Stimulated activated CD4-positive, alpha-beta T cell treated with anti-CD3 and anti-CD28 coated beads, Interleukin-4, amount 100 ng/mL, for 24 hours (primary cell): ENCODE data around the gene TTC9B.
A peak's percentile ranks its signal among the peaks of the same experiment; 100 is the strongest.
"Not testable (repeated sequence)": the region's sequence is repeated elsewhere in the genome, so short reads cannot be mapped to it uniquely, and the experiment has no call there.

Experiments
- DNase-seq: peaks from one replicate; pipeline ENCODE4 v3.0.0-alpha.2; 2020

Gene TTC9B

DNA sequence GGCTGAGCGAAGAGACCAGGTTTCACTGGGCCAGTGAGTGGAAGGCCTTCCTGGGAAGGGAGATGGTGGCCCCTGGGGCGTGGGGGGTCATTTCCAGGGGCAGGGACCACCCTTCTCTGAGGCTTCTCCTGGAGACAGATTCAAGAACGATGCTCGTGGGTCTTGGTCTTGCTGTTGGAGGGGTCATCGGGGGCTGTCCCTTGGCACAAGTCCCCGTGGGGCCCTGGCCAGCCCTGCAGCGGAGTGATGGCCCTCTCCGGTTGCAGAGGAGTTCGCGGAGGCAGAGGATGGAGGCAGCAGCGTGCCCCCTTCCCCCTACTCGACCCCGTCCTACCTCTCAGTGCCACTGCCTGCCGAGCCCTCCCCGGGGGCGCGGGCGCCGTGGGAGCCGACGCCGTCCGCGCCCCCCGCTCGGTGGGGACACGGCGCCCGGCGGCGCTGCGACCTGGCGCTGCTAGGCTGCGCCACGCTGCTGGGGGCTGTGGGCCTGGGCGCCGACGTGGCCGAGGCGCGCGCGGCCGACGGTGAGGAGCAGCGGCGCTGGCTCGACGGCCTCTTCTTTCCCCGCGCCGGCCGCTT, 4.8 kb downstream of the TTC9B start:
- no peak for DNase-seq

DNA sequence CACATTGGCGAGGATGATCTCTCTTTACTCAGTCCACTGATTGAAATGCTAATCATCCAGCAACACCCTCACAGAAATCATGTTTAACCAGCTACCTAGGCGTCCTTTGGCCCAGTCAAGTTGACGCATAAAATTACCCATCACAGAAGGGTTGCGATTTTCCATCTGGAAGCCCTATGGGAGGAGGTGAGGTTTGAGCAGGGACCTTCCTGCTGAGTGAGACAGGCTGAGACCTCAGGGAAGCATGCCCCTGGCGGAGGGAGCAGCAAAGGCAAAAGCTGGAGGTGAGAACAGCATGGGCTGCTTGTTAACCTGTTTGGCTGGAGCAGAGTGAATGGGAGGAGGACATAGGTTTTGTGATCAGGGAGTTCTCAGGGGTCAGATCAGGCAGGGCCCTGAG, 7.3 kb downstream of the TTC9B start:
- DNase-seq = no peak

DNA sequence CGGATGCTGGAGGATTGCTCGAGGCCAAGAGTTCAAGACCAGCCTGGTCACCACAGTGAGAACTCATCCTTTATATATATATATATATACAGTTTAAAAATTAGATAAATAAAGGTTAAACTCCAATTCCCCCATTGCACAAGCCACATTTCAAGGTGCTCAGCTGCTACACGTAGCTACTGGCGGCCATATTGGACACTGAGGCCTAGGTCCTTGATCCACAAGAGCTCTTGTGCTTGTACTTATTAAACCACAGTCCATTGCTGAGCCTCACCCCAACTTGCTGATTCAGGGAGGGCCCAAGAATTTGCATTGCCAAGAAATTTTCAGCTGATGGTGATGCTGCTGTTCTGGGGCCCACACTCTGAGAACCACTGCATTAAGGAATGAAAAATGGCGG, 9.6 kb downstream of the TTC9B start:
- DNase-seq = no peak

DNA sequence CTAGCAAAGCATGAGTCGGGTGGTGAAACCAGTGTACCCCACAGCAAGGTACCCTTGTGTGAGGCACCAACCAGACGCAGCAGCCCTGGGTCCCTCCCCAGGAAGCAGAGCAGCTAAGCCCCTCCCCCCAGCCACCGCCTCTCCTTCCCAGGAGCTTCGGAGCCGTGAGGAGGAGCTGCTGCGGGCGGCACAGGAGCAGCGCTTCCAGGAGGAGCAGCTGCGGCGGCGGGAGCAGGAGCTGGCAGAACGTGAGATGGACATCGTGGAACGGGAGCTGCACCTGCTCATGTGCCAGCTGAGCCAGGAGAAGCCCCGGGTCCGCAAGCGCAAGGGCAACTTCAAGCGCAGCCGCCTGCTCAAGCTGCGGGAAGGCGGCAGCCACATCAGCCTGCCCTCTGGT, 12.4 kb downstream of the TTC9B start:
- no peak for DNase-seq

DNA sequence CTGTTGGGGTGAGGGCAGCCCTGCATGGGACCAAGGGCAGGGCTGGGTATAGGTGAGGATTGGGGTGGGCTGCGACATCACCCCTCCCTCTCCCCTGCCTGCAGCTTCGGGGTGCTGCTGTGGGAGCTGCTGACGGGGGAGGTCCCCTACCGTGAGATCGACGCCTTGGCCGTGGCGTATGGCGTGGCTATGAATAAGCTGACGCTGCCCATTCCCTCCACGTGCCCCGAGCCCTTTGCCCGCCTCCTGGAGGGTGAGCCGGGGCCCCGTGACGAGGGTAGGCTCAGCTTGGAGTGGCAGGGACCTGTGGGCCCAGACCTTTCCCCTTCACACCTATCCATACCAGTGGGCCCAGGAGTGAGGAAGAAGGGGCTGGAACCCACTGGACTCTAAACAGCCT, 13.8 kb downstream of the TTC9B start:
- DNase-seq = no peak

DNA sequence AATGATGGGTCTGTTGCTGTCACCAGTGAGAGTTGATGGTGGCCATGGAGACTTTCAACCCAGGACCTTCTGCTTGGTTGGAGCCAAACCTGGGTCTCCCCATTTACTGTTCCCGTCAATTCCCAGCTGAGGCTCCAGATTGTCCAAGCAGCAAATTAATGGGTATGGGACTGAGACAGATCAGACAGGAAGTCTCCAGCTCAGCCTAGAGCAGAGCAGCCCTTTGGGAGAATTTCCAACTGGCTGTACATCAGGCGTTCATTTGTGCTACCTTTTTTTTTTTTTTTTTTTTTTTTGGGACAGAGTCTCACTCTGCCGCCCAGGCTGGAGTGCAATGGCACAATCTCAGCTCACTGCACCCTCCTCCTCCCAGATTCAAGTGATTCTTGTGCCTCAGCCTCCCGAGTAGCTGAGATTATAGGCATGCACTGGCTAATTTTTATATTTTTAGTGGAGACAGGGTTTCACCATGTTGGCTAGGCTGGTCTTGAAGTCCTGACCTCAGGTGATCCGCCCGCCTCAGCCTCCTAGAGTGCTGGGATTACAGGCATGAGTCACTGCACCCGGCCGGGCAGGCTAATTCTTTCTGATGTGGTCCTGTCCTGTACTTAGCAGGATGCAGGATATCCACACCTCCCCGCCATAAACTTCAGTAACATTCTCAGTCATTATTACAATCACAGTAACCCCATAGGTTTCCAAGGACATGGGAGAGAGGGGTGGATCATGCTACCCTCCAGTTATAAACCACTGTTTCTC, 17.7 kb downstream of the TTC9B start:
- DNase-seq = no peak

DNA sequence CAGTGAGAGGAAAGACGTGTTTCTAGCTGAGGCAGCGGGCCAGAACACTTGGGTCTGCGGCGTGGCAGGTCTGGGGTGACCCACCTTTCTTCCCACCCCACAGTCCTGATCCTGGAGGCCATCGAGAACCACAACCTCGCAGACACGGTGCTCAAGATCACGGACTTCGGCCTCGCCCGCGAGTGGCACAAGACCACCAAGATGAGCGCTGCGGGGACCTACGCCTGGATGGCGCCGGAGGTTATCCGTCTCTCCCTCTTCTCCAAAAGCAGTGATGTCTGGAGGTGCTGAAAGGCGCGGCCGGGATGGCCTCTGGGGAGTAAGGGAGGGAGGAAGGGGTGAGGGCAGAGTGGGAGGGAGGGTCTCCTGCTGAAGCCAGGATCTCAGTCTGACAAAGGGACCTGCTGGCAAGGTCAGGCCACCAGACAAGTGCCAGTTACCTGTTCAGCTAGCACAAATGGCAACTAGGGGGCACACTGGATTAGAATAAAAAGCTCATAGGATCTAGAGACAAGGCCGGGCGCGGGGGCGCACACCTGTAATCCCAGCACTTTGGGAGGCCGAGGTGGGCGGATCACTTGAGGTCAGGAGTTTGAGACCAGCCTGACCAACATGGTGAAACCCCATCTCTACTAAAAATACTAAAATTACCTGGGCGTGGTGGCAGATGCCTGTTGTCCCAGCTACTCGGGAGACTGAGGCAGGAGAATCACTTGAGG, 19.8 kb downstream of the TTC9B start:
- DNase-seq = no peak

DNA sequence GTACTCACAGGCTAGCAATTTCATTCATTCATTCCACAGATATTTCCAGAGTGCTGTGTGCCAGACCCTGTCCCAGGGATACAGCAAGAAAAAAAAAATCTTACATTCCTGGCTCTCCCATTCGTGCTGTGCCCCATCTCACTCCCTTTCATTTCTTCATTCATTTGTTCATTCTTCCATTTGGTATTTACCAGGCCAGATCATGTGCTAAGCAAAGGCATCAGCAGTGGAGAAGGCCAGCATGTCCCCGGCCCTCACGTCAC, 24.7 kb downstream of the TTC9B start:
- DNase-seq = no peak

DNA sequence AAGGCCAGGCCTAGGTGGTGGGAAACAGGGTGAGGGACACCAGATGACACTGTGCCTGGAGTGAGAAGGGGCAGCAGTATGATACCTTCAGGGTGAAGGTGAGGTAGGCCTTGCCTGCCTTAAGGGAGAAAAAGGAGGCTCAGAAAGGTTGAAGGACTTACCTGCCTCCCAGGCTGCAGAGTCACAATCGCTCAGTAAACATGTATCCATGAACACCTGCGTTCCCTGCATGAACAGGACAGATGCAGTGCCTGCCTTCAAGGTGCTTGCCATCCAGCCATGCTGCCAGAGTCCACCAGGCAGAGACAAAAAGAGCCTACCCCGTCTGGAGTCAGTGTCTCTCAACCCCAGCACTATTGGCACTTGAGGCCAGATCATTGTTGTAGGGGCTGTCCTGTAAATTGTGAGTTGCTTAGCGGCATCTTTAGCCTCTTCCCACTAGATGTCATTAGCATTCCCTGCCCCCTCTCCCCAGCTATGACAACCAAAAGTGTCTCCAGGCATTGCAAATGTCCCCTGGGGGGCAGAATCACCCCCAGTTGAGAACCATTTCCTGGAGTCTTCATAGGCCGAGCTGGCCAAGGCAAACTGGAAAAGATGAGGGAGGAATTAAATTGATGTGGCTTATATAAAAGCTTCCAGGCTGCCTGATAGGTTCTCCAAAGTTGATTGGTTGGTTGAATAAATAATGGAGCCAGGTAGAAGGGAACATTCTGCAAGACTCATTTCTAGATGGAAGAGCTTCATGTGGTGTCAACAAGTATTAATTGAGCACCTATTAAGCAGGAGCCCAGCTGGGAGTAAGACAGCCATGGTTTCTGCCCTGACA, 25.2 kb downstream of the TTC9B start:
- no peak for DNase-seq

DNA sequence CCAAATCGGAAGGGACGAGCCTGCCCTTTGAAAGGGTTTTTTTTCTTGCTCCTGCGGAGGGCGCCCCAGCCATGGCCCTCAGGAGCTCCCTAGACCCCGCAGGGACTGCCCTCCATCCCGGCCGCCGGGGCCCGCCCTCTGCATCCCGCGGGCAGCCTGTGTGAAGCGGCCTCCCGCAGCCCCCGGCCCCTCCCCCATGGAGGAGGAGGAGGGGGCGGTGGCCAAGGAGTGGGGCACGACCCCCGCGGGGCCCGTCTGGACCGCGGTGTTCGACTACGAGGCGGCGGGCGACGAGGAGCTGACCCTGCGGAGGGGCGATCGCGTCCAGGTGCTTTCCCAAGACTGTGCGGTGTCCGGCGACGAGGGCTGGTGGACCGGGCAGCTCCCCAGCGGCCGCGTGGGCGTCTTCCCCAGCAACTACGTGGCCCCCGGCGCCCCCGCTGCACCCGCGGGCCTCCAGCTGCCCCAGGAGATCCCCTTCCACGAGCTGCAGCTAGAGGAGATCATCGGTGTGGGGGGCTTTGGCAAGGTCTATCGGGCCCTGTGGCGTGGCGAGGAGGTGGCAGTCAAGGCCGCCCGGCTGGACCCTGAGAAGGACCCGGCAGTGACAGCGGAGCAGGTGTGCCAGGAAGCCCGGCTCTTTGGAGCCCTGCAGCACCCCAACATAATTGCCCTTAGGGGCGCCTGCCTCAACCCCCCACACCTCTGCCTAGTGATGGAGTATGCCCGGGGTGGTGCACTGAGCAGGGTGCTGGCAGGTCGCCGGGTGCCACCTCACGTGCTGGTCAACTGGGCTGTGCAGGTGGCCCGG, 26.1 kb downstream of the TTC9B start:
- peak; percentile 17 for DNase-seq

DNA sequence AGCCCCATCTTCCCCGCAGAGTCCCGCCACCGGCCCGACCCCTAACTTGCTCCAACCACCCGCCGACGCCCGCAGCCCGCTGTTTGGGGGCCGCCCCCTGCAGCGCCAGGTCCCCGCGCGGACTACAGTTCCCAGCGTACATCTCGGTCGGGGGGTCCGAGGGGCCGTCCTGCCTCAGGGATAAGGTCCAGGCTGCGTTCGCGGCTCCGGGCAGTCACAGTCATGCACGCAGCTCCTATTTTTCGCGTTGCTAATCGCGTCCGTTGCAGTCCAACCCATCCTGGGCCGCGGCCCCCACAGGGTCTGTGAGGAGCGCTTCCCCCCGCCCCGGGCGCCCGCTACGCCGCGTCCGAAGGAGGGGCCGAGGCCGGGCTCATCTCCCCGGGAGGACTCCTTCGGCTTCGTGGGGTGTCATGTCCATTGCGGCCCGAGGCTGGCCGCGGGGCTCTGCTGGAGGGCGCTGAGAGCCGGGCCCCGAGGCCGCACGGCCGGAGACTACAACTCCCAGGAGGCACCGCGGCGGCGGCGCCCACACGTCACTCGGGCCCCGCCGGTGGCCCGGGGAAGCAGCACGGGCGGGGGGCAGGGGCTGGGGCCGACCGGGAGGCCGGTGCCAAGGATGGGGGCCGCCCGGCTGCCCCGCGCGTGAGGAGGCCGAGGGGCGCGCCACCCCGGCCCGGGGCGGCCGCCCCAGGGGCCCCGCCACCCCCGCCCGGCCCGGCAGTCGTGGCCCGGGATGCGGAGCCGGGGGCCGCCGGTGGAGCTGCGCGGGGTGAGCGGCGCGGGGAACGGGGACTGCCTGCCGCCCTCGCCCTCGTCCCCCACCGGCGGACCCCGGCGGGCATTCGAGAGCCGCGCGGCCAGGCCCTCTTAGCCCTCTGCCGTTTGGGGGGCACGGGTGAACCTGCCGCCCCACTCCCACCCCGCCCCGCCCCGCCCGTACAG, 27.0 kb downstream of the TTC9B start, which contains the start of gene MAP3K10:
TSS of gene MAP3K10 (plus strand) at position 536 of the 945 bp plus-strand sequence. CDS start 606 bp downstream, outside the sequence.
- DNase-seq = peak; percentile 80

DNA sequence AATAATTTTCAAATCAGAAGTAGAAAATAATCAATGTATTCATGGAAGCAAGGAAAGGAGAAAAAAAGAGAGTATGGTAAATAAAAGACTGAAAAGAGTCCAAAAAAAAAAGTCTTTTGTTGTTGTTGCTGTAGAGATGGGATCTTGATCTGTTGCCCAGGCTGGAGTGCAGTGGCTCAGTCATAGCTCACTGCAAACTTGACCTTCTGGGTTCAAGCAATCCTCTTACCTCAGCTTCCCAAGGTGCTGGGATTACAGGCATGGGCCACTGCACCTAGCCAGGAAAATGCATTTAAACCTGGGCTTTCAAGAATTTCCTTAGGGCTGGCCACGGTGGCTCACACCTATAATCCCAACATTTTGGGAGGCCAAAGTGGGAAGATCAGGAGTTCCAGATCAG, 33.9 kb downstream of the TTC9B start:
- DNase-seq = no peak

DNA sequence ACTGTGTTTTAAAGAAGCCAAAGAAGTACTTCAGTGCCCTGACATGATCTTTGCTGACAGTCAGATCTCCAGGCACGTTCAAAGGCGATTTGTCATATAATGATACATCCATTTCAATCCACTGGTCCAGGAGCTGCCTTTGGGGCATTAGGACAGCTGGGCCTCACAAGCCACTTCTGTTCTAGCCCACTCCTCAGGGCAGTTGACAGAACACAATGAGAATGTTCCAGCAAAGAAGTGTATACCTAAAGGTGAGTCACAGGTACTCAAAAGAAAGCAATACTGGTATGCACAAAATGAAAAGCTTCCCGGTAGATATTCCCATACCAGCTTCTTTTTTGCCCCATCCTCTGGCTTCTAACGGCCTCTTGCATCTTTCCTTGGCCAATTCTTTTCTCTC, 39.4 kb downstream of the TTC9B start:
- no peak for DNase-seq

DNA sequence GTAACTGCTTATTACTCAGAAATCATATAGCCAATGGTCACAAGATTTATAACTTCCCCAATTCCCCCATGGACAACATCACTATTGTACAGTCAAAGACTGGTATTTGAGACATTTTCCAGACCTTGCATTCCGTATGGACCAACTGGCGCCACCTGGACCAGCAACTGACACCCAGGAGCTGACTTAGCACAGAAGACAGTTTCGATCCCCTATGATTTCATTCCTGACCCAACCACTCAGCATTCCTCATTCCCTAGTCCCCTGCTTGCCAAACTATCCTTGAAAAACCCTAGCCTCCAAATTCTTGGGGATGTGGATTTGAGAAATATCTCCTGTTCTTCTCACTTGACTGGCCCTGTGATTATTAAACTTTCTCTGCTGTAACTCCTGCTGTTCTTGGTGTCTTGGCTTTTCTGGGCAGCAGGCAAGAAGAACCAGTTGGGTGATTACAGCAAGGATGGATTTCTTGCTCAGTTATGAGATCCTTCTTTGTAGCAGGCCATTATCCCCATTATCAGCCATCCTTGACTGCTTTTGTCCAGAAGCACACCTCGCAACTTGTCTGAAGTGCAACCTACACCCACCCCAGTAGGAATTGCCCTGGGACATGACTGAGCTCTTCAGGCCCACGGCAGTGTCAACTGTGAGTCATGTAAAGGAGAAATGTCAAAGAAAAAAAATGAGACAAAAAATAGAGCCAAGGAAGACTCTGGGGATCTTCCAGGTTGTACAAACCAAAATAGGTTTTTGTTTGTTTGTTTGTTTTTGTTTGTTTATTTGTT, 40.7 kb downstream of the TTC9B start:
- DNase-seq = no peak

DNA sequence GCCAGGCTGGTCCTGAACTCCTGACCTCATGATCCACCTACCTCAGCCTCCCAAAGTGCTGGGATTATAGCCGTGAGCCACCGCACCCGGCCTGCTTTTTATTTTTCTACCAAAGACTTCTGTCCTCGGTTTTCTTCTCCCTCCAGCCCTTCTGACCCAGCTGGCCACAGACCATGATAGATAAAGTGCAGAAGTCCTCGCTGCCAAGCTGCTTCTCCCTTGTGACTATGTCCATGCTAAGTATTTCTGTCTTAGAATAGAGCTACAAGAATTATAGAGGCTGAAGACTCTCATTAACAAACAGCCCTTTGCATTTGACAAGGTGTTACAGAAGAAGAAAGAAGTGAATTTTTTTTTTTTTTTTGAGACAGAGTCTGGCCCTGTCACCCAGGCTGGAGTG, 42.4 kb downstream of the TTC9B start:
- DNase-seq = no peak

DNA sequence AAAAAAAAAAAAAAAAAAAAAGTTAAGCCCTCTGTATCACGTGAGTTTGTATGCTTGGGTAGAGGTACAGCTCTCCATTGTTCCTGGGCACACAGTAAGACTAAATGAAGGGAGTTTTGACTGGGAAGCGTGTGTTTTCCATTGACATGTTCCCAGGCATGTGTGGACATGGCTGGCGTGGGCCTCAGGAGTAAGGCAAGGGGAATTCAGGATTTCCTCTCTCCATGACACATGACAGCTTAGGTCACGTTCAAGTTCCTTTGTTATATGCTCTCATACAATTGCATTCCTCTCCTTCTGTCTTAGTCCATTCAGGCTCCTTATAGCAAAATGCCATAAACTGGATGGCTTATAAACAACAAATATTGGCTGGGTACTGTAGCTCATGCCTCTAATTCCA, 44.1 kb downstream of the TTC9B start:
- DNase-seq = no peak

DNA sequence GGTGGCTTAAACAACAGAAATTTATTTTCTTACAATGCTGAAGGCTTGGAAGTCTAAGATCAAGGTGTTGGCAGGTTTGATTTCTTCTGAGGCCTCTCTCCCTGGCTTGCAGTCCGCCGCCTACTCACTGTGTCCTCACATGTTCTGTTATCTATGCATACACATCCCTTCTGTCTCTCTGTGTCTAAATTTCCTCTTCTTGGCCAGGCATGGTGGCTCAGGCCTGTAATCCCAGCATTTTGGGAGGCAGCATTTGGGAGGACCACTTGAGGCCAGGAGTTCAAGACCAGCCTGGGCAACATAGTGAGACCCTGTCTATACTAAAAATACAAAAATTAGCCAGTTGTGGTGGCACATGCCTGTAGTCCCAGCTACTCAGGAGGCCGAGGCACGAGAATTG, 46.9 kb downstream of the TTC9B start:
- not testable (repeated sequence) for DNase-seq

DNA sequence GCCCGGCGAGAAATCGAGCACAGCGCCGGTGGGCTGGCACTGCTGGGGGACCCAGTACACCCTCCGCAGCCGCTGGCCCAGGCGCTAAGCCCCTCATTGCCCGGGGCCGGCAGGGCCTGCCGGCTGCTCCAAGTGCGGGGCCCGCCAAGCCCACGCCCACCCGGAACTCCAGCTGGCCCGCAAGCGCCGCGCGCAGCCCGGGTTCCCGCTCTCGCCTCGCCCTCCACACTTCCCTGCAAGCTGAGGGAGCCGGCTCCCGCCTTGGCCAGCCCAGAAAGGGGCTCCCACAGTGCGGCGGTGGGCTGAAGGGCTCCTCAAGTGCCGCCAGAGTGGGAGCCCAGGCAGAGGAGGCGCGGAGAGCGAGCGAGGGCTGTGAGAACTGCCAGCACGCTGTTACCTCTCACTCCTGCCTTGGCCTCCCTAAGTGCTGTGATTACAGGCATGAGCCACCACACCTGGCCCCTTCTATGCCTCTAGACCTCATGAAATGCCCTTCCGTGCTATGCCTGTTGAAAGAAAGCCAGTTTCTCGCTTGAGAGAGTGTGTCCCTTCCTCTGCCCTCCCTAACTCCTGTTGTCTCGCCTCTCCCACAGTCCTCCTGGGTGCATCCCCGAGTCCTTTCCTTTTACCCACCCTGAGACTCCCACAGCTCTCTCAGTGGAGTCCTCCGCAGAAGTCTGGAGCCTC, 47.7 kb downstream of the TTC9B start:
- DNase-seq = not testable (repeated sequence)

DNA sequence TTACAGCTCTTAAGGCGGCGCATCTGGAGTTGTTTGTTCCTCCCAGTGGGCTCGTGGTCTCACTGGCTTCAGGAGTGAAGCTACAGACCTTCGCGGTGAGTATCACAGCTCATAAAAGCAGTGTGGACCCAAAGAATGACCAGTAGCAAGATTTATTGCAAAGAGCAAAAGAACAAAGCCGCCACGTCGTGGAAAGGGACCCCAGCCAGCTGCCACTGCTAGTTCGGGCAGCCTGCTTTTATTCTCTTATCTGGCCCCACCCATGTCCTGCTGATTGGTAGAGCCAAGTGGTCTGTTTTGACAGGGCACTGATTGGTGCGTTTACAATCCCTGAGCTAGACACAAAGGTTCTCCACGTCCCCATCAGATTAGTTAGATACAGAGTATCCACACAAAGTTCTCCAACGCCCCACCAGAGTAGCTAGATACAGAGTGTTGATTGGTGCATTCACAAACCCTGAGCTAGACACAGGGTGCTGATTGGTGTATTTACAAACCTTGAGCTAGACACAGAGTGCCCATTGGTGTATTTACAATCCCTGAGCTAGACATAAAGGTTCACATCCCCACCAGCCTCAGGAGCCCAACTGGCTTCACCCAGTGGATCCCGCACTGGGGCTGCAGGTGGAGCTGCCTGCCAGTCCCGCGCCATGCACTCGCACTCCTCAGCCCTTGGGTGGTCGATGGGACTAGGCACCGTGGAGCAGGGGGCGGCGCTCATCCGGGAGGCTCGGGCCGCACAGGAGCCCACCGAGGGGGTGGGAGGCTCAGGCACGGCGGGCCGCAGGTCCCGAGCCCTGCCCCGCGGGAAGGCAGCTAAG, 48.5 kb downstream of the TTC9B start:
- not testable (repeated sequence) for DNase-seq
